OCI-LY3 (cell line): Measurements from ENCODE around the gene ZNF385D.

ENCODE experiments used
- EZH2phosphoT487 ChIP-seq: fragments of 200-600 bp; shearing (Covaris generic); IDR thresholded peaks from 2 replicates; pipeline ENCODE4 v1.6.1; 2018; ENCODE audit warnings: antibody characterized with exemption, mixed run types, low read depth
- TF ChIP-seq, protein P1 (sequence below): fragments of 200-600, 300-600 bp; sonication (generic); IDR thresholded peaks from 2 replicates; pipeline ENCODE4 v1.5.1; 2014; ENCODE audit warnings: antibody characterized with exemption, low read length, low read depth

DNA sequence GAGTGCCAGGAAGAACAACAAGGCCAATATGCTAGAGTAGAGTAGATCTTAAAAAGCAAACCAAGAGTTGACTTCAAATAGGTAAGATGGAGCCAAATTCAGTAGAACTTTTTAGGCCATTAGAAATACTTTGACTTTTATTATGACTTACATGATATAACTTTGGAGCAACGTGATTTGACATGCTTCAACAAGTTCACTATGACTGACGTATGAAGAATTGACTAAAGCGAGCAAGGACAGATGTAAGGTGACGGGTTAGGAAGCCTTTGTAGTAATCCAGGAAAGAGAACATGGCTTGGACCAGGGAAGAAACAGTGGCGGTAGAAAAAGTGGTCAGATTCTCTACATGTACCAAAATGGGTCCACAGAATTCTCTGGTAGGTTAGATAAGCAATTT, 4.9 kb upstream of the ZNF385D start:
- TF ChIP-seq, protein P1, sequence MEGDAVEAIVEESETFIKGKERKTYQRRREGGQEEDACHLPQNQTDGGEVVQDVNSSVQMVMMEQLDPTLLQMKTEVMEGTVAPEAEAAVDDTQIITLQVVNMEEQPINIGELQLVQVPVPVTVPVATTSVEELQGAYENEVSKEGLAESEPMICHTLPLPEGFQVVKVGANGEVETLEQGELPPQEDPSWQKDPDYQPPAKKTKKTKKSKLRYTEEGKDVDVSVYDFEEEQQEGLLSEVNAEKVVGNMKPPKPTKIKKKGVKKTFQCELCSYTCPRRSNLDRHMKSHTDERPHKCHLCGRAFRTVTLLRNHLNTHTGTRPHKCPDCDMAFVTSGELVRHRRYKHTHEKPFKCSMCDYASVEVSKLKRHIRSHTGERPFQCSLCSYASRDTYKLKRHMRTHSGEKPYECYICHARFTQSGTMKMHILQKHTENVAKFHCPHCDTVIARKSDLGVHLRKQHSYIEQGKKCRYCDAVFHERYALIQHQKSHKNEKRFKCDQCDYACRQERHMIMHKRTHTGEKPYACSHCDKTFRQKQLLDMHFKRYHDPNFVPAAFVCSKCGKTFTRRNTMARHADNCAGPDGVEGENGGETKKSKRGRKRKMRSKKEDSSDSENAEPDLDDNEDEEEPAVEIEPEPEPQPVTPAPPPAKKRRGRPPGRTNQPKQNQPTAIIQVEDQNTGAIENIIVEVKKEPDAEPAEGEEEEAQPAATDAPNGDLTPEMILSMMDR, result no peak
- TF ChIP-seq EZH2phosphoT487, result no peak
